Stimulated activated naive CD8-positive, alpha-beta T cell treated with anti-CD3 and anti-CD28 coated beads, Interleukin-15, Interleukin-2, amounts not matched to agents 100 U/mL and 50 U/mL, for 24 hours (primary cell): ENCODE data around the gene TOMM40L.
"Not testable (repeated sequence)": the region's sequence is repeated elsewhere in the genome, so short reads cannot be mapped to it uniquely, and the experiment has no call there.

ENCODE experiments used
- ATAC-seq: fragments of 150-1000 bp; cut with Tn5 transposase; one replicate; pipeline ENCODE4 v1.10.0; 2021
- DNase-seq: peaks from one replicate; pipeline ENCODE4 v3.0.0; 2021

TOMM40L gene

DNA sequence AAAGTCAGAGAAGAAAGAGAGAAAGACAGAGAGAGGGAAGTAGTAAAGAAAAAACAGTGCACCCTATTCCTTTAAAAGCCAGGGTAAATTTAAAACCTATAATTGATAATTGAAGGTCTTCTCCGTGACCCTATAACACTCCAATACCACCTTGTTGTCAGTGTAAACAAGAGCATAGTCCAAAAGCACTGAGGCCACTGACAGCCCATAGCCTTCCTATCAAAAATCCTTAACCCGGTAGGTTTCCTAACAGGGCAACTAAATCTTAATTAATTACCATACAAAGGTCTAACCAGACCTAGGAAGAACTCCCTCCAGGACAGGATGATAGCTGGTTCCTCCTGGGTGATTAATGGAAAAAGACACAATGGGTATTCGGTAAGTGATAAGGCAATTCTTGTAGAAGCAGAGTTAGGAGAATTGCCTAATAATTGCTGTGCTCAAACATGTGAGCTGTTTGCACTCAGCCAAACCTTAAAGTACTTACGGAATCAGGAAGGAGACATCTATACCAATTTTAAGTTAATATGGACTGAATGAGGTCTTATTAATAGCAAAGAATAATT, 30.2 kb downstream of the TOMM40L start:
- not testable (repeated sequence) for ATAC-seq, DNase-seq

DNA sequence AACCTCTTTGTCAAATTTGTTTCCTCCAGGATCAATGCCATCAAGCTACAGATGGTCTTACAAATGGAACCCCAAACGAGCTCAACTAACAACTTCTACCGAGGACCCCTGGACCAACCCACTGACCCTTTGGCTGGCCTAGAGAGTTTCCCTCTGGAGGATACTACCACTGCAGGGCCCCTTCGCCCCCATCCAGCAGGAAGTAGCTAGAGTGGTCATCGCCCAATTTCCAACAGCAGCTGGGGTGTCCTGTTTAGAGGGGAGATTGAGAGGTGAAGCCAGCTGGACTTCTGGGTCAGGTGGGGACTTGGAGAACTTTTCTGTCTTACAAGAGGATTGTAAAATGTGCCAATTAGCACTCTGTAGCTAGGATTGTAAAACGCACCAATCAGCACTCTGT, 31.2 kb downstream of the TOMM40L start:
- DNase-seq: peak; percentile 14
- not testable (repeated sequence) for ATAC-seq

DNA sequence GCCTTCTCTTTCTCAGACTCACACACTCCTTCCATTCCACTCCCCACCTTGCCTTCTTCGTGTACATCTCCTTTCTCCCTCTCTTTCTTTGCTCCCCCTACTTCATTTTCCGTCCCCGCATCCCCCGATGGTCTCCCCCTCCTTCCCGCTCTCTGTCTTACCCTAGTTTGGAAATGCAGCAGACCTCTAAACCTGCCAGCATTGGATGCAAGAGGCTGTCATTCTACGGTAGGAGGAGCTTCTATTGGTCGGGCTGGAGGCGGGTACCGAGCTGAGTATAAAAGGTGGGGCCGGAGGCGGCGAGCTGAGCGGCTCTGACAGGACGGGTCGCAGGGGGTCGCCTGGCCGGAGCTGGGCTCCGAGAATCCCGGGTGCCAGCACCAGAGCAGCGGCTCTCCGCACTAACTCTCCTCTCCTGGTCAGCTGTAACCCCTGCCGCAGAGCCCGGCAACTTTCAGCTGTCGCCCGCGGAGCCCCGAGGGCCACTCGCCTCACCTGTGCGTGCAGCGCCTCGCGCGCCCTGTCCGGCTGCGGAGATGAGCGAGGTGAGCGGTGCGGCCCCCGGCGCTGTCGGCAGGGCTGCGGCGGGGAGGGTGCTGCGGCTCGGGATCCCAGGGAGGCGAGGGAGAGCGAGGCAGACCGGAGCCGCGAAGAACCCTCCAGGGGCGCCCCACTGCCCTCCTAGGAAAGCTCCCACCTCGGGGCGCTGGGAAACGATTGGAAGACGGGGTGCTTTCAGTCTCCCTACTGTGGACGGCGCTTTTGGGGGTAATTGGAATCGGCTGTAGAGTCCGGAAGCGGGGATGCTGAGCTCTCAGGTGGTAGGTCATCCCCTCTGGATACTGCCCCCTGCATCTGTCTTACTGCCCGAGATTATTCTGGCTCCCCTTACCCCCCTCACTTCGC, 32.8 kb downstream of the TOMM40L start, which contains the start of gene PCP4L1:
TSS of gene PCP4L1 (plus strand) at position 307 of the 906 bp plus-strand sequence. CDS start at position 537, 230 bp downstream.
- DNase-seq (peak; percentile 44), ATAC-seq (peak; percentile 91)

DNA sequence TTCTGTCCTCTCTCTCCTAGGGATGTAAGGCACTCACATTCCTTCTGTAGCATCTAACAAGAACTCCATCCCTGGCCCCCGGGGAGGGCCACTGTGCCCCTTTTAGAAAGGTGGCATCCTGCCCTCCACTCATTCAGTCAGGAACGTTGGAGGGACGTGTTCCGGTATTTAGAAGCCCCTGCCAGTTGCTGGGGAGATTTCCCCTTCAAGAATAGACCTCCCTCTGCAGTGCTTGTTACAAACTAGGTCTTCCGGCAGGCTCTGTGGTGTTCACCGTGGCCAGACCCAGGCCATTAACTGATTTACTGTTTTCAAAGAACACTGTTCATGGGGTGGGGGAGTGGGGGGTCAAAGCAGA, 33.5 kb downstream of the TOMM40L start:
- DNase-seq (no peak), ATAC-seq (no peak)

DNA sequence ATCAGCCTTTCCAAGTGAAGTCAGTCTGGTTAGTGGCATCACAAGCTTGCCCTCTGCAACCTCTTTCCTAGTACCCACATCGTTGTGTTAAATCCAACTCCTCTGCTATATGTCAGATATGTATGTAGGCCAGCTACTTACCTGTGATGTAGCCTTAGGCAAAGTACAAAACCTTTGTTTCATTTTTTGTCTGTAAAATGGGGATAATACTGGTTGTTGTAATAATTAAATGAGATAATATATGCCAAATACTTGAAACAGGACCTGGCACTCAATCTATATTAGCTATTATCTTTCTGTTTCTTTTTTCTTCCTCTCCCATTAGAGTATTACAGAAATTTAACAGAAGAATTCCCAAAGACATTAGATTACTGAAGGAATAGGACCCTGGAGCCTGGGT, 33.9 kb downstream of the TOMM40L start:
- no peak for ATAC-seq
- DNase-seq: no peak

DNA sequence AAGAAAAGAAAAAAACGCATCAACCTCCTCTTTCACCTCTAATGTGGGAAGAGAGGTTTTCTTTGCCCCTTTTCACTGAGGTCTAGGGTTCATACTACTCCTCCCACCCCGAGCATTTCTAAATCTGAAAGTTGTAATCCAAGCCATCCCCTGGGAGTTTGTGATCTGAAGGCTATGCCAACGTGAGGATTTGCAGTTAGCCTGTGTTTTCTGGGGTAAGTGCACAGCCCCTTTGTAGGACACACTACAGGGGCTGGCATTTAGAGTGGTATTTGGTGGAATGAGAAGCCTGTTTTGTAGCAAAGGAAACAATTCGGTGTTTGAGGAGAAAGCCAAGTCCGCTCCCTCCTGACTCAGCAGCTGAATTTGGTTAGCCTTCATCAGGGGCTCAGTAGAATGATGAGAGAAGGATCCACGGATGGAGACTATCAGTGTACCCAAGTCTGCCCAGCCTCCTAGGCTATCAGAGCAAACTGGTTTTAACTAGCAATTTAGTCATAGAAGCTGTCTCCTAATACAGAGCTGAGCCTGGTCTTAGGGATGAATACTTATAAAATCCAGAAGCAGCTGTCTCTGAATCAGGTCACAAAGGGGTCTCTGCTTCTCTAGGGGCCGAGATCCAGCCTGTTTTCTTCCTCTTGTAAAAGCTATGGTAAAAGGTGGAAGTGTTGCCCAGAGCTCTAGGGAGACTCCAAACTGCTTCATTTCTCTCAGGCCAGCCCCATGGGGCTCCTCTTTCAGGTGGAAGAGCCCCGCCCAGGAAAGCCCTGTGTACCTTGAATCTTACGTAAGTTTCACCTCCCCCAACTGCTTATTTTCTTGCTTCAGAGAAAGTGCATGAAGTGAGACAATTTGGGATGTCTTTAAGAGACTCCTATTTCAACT, 34.8 kb downstream of the TOMM40L start:
- DNase-seq (no peak), ATAC-seq (no peak)

DNA sequence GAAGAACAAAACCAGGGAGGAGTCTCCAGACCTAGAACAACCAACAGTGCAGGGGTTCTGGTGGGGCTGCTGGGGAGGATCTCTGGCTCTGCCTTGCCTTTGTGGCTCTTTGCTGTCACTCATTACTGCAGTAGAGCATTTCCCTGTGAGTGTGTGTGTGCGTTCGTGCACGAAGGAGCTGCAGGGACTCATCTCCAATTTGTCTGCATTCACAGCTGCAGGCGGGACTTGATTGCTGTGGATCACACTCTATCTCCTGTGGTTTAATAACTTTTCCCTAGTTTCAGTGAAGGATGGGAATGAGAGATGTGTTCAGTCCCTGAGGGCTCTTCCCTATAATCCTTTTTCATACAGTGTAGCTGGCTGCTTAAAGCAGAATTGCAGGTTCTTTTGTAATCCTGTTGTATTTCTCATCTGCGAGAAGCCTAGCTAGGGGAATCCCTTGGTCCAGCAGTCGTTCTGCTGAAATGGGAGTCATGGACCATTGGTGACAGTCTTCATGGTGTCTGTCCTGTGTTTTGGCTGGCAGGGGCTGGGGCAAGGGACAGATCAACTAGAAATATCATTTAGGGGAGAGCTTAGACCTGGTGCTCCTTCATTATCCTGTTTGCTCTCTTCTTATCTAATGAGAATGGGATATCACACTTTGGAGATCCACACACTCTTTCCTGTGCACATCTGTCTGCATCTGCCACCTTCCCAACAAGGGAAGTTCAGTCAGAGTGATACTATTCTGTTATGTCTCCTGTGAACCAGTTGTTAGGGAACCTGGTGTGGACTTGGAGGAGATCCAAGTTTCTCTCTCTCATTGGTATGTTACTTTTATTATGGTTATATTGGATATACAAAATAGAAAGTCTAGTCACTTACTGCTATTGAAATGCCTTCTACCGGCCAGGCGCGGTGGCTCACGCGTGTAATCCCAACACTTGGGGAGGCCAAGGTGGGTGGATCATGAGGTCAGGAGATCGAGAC, 35.7 kb downstream of the TOMM40L start:
- DNase-seq: no peak
- ATAC-seq: no peak

DNA sequence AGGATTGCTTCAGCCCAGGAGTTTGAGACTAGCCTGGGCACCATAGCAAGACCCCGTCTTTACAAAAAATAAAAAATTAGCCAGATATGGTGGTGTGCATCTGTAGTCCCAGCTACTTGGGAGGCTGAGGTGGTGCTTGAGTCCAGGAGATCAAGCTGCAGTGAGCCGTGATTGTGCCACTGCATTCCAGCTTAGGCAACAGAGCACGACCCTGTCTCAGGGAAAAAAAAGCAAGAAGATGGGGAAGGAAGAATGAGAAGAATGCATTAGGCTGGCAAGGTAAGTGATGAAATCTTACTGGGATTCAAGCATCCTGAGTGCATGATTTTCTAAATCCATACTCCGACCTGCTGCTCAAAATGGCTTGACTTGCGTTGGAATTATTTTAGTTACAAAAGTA, 39.4 kb downstream of the TOMM40L start:
- DNase-seq: no peak
- ATAC-seq: no peak

DNA sequence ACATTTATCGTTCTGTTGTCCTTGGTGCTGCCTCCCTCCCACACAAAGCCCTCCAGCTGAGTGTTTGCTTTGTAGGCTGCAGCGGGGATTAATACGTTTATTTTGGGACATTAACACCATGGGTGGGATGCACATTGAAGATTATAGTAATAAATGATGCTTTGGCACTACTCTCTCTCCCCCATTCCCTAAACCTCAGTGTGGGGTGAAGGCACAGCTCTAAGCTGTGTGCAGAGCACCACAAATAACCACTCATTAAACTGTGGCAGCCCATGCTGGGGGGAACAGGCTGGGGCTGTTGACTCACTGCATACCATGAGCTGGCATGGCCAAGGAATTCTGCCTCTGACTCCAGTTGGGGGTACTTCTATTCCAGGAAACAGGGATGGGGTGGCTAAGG, 40.3 kb downstream of the TOMM40L start:
- no peak for ATAC-seq
- no peak for DNase-seq

DNA sequence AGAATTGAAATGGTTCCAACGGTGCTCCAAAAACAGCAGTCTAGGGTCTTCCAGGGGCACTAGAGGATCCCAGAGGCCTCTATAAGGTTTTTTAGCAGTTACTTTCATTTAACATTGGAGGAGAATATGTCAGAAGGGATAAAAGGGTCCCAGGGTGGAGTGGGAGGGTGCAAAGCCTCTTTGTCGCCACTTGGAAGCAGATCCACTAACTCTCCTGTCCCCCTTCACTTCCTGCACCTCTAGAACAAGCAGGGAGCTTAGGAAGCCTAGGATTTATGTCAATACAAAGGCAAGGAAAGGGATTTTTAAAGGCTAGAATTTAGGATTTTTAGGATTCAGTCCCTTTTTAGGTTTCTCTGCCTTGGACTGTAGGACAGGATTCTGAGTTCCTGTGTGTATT, 41.0 kb downstream of the TOMM40L start:
- DNase-seq (no peak), ATAC-seq (no peak)

DNA sequence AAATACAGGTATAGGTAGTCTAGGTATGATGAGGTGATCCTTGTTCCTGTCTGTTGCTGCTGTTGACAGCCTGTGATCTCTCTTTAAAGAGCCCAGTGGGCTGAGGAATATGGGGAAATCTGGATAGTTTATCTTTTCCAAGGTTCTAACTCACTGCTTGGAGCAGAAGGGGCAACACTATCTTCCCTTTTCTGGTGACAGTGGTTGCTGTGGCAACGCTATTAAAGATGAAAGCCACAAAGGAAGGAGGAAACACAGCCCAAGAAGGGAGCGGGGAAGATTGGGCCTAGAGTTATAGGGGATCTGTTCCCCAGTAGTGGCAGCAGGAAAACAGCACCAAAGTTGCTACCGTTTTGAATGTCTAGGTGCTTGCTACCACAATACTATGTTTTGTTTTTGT, 41.5 kb downstream of the TOMM40L start:
- DNase-seq (no peak), ATAC-seq (no peak)

DNA sequence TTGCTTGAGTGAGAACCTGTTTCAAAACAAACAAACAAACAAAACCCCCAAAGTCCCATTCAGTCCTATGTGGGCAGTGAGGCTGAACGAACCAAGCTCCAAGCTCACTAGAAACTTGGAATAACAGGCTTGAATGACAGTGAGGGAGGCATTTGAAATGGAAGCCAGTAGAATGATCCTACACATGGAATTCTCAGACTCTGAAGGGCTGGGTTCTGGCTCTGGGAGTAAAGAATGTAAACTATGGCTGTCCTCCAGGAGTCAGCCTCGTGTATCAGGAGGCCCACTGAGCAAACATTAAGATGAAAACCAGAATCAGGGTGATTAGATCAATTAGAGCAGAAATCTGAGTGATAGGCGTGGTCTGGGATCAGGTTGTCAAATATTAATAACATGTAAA, 47.5 kb downstream of the TOMM40L start:
- DNase-seq (no peak), ATAC-seq (no peak)

DNA sequence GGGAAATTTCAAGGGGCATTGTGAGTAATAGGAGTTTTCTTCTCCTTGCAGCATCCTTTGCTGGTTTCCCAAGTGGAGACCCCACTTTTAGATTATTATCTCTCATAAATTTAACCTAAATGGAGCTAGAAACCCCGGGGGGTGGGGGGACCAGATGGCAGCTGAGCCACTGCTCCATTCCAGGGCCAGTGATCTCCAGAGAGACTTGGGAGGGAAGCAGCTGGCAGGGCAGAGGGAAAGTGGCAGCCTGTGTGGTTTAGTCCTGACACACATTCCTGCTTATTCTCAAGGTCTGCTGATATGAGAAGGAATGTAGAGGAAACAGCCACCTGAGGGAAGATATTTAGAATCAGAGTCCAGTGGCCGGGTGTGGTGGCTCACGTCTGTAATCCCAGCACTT, 49.0 kb downstream of the TOMM40L start:
- no peak for ATAC-seq
- DNase-seq: no peak
